Fibroblast of skin of scalp (primary cell): Measurements from ENCODE around the gene TNS3.

Experiments used
- DNase-seq: peaks from one replicate; pipeline ENCODE4 v3.0.0-alpha.2; 2013

Gene TNS3

DNA sequence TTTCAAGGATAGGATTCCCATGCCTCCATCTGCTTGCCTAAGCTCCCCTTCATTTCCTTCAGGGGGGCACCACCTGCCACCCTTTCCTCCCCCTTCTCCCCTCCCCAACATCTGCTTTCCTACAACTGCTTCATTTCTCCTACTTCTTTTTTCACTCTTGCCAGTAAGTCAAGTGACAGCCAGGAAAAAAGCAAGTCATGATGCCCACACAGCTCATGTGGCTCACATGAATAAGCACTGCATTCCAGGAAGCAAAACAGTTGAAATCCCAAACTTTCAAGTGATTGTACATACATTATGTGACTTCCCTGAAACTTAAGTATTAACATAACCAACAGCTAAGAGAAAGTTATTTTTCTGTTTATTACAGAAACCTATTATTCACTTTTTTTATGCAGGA, 78.6 kb downstream of the TNS3 start:
- DNase-seq: peak; percentile 68

DNA sequence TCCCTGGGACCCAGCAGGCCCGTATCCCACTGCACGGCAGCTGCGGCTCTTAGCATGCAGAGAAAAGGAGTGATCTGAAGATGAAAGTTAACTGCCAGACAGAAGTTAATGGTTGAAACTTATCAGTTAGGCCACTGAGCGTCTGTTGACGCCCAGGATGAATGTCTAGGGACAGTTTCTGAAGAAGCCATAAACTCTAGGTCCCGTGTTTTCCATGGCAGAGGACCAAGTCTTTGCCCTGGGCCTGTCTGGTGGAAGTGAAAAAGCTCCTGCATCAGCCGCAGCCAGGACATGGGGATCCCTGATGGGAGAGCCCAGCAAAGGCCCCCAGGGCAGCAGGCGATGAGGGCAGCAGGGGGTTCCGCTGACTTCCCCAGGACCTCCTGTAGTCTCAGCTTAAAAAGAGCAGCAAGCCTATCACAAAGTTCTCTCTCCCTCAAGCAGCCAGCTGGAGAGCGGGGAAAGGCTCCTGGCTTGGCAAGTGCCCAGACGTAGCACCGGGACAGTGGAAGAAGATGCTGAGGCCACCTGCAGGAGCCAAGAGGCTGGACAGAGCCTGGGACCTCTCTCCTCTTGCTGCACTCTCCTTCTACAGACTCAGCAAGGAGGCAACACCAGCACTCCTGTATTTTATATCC, 79.6 kb downstream of the TNS3 start:
- DNase-seq: no peak

DNA sequence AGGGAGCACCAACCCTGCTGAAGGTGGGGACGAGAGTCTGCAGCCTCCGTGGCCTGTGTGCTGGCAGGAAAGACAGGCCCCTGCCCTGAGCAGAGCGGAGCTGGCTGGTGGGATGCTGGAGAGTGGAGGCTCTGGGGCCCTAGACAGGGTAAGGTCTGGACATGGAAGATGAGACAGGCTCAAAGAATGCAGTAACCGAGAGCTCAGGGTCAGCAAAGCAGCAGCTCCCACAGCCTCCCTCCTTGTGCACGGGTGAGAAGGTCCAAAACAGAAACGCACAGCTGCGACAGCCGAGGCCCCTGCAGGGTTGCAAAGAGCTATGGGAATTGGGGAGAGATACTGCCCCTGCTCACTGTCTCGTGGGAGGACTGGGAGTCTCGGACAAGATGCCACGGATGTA, 80.5 kb downstream of the TNS3 start:
- peak; percentile 86 for DNase-seq

DNA sequence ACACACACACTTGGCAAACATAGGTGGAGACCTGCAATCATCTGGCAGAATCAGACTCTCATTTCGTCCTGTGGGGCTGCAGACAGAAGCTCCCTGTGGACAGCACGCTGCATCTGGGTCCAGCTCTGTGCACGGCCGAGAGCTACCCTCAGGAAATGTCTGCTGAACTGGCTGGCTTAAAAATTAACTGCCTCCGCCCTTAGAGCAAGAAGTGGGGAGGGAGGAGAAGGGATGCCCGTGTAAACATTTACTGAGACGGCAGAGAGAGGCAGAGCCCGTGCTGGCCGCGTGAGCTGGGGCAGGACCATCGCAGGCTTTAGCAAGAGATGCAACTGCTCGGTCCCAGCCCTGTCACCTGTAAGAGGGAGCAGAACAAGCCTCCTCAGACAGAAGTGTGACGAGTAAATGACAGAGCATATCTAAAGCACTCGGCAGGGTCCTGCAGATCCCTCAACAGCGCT, 81.8 kb downstream of the TNS3 start:
- no peak for DNase-seq

DNA sequence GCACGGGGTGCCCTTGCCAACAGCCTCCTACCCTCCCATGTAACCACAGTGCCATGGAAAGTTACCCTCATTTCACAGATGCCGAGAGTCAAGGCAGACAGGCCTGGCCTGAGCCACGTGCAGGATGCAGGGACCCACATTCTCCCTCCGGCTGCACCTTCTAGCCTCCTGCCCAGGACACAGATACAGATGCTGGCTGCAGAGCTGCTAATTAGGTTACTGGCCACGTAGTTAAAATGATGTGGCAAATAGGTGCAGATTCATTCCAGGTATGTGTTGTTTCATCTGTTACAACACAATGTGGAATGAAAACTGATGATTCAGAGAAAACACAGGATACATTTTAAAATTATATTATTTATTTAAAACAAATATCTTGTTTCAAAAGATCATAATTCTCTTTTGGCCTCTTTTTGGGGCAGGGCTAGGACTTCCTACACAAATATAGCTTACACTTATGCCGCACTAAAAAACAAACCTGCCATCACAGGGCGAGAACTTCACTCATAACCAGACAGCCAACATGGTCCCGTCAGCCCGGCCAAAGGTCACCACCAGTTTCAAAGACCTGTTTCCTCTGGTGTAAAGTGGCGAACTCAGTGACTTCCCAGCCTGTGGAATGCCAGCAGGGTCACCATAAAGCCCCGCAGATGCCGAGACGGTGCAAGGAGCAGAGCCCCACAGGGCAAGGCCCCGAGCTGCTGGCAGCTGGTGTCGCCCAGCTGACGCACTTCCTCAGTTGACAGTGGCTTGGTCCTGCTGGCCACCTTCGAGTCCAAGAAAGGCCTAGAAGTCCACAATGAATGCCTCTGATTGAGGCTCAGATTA, 83.5 kb downstream of the TNS3 start:
- no peak for DNase-seq

DNA sequence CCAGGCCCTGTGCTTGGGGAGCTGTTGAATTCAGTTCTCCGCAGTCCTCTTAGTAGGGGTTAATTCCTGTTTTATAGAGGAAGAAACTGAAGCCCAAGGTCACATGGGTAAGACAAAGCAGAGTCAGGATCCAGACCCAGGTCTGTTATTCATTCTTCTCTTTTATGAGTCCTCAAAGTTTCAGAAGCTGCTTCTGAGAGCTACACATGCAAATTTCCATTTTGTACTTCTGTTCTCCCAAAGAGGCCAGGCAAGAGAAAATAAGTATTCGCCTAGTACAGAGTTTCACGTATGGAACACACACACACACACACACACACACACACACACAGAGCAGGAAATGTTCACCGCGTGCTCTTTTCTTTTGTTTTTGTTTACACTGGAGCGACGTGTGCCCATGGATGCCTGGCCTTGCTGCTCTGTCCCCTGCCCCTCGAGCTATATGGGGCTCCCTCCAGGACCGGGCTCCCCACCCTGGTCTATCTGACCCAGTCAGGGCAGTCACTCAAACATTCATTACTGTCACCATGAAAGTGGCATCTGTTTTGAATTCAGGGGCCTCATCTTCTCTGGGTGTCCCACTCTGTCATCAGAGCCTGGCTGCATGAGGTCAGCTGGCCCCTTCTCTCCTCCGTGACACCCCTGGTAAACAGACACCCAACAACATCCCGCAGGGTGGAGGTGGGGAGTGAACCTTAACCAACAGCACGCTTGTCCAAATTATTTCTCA, 84.4 kb downstream of the TNS3 start:
- no peak for DNase-seq

DNA sequence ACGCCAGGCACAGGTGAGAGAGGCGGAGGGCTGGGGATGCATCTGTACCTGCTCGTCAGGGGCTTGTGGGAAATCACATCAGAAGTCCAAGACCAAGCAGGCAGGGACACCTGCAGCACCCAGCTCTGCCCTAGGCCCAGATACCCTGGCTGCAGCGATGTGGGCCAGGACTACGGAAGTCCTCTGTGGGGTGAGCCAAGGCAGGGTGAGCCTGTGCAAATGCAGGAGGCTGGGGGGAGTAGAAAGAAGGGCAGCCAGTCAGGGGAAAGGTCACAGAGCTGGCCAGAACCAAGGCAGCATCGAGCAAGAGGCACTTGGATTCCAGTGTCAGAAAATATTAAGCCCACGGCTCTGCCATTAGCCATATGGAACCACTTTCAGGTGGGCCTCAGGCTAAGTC, 85.2 kb downstream of the TNS3 start:
- no peak for DNase-seq

DNA sequence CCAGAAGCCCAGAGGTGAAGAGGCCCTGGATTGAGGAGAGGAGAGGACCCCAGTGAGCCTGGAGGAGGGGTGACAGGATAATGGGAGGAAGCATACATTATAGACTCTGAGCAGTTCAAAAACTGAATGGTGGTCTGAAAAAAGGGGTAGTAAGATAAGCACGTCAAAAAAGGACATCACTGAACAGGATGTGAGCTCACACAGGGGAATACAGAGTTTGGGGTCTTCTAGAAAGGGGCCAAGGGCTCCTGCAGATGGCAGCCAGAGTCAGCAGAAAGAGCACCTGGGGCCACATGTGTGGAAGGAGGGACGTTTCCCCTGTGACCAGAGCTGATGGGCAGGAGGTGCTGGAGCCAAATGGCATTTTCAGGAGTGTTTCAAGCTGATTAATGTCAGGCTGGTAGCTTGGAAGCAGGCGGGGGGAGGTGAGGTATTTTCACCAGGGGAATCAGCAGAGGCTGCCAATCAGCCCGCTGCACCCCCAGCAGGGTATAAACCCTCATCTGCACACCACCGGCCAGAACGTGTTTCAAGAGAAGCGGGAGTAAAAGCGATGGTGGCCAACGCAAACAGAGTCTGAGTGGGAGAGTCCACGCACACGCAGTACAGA, 85.8 kb downstream of the TNS3 start:
- DNase-seq: no peak

DNA sequence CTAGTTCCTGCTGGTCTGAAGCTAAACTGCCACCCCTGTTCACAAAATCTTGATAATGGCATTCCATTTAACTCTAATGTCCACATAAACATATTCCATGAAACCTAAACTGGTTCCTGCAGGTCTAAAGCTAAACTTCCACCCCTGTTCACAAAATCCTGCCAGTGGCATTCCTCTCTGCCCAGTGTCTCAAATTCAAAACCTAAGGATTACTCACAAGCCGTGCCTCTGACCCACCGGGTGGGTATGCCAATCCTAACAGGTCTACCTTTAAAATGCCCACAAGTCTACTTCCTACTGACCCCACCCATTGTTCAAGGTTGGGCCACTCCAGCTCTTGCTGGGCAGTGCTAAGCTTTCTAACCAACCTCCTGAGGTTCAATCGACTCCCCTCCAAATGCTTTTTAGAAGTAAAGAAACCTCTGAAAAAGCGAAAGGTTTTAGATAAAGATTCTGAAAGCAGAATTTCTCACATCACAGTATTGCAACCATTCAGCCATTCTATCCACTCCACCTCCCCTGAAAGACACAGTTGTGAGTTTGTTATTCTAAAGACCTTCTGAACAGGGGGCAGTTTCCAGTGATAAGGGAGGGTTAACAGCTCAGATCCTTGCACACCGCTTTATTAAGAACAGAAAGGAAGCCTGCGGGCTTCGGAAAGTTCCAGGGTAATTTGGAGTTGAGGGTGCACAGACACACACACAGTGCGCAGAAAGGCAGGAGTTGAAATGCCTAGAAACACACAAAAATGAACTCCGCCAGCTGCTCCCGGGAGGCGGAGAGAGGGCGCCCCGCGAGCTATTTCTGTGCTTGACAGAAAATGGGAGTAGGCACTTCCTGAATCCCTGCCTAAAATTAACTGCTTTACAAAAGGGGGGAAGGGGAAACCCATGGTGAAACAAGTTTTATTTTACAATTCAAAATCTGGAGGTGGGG, 87.7 kb downstream of the TNS3 start:
- peak; percentile 58 for DNase-seq

DNA sequence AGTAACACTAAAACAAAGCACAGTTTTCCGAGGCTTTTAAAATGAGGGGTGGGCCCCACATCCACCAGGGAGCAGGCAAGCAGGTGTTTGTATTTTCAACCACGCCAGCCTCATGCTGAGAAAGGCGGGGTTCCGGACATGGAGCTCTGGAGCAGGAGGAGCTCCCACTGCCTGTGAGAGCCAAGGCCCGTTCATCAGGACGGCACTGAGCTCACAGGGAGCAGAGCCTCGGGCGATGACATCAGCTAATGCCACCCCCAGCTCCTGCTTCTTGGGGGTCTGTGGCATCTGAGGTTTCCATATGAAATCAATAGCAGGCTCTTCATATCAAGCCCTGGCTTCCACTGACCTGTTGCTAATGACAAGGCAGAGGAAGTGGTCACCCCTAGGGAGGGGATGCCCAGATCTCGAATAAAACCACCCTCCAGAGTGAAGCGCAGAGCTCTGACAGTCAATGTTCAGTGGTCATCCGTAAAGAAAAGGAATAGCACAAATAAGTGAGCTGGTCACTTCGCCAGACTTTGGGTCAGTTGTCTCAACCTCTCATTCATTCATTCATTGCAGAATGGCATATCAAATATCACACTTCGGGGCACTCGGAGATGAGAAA, 89.1 kb downstream of the TNS3 start:
- no peak for DNase-seq

DNA sequence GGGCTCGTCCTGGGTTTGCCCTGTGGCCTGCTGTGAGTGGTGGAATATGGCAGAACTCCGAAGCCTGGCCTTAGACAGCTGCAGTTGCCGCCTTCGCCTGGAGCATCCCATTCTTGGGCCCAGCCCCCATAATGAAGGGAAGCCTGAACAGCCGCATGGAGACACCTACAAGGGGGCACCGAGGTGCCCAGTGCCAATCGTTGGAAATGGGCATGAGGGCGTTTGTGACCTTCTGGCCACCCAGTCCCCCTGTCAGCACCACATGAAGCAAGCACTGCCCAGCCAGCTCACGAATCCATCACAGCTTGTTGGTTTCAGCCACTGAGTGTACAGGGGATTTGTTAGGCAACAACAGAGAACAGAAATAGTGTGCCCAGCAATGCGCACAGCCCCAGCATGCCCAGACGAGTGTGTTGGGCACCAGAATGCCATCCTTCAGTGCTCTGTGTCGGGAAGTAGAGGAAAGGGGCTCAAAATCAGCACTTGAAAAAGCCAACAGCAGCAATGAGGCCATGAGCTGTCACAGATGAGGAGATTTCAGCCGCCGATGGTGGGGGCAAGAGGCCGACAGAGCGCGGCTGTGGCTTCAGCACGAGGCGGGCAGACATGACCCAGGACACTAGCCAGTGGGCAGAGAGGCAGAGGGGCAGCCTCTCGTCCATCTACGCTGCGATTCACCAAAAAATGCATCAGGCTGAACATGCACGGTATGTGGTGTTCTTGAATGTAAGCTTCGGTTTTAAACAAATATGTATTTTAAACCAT, 91.2 kb downstream of the TNS3 start:
- DNase-seq: no peak

DNA sequence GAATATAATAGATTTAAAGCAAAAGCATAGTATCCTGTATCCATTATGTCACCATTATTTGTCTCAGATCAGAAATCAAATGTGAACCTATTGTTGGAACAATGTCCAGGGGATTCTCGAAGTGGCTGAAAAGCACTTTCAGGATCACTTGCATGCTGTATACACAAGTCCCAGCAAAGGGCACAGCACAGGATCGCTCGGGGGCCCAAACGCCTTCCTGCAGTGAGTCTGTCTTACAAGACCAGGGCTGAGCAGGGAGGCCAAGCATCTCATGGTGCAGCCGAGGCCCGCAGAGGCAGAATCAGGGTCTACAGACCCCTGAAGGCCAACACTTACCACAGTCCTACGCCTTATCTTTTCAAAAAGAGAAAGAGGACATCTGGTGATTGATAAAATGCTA, 92.3 kb downstream of the TNS3 start:
- DNase-seq: no peak

DNA sequence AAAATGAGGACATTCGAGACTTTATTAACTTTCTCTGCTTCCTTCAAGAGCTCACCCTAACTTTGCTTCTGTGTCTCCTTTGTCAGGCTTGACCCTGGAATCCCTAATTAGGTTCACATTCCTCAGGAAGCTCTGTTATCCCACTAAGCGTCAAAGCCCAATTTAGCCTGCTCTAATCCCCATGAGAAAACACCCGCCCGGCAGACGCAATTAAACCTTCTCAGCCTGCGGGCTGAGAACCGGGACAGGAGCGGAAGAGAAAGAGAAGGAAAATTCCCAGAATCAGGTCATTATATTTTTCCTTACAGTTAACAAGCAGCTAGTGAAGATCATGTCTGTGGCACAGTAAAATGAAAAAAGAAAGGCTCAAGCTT, 93.0 kb downstream of the TNS3 start:
- no peak for DNase-seq

DNA sequence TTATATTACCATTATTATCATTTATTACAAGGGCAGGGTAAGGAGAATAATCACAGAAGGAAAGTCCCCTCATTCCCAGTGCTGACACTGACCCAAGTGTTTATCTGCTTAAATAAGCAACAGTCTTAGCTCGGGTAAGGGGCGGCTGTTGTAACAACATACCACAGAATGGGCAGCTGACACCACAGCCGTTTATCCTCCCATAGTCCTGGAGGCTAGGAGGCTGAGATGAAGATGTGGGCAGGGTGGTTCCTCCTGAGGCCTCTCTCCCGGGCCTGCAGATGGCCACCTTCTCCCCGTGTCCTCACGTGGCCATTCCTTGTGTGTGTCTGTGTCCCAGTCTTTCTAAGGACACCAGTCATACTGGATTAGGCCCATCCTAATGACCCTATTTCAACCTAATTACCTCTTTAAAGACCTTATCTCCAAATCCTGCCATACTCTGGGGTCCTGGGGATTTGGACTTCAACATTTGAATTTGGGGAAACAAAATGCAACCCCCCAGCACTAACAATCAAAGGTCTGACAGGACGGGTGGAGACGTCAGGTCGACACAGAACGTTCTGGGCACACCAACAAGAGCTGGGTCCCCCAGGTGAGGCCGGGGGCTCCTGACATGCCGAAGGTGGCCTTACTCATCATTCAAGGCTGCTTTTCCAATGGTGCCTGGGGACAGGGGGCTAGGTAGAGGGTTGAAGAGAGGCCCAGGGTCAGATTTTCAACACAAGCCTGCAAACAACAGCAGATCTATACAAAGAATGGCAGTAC, 93.5 kb downstream of the TNS3 start:
- DNase-seq: no peak

DNA sequence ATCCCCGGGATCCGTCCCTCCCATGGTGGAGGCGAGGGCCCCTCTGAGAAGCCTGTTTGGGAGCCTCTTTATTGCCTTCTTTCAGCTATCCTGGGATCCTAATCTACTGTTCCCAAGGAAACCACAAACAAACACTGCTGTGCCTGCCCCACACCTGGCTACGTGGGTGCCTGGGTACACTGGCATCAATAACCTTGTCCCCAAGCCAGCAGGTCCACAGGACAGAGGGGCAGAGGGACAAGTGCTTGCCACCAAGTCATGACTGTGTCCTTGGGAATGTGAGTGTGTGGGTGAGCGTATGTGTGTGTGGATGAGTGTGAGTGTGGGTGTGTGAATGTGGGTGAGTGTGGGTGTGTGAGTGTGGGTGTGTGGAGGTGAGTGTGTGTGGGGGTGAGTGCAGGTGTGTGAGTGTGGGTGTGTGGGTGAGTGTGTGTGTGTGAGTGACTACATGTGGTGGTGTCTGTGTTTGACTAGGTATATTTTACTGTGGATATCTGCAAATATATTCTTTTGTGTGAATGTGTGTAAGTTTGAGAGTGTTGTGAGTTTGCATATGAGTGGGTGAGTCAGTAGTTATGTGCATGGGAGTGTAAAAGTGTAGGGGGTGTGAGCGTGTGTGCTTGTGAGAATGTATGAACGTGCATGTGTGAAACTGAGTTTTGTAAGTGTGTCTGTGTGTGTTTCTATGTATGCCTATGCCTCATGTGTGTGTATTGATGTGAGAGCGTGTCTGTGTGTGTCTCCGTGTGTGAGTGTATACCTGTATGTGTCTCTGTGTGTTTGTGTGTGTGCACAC, 96.1 kb downstream of the TNS3 start:
- DNase-seq: no peak

DNA sequence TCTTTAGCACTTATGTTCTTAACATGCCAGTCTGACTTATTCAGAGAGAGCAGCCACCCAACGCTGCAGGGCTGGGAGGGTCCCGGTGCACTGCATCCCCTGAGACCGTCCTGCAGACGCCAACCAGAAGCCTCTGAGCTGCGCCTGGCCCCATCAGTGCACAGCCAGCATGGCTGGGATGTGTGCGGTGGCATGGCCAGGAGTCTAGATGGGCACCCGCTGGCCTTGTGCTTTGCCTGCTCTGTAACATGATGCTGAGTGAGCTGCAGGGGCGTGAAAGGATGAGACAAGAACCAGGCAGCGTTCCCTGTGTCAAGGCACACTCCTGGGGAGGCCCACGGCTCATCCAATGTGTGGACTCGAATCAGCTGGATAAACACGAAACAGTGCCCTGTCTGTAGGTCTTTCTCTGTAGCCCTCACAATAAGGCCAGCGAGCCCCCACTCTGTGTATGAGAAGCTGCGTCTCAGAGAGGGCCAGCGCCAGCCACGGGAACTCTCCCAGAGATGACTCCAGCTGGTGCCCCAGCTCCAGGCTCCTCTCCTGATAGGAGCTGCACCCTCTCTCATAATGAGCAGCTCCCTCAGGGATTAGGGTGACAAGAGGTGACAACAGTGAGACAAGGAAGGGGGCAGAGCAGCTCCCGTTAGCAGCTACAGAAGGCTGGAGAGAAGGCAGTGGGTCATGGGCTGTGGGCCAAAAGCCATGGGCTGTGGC, 96.8 kb downstream of the TNS3 start:
- DNase-seq: no peak

DNA sequence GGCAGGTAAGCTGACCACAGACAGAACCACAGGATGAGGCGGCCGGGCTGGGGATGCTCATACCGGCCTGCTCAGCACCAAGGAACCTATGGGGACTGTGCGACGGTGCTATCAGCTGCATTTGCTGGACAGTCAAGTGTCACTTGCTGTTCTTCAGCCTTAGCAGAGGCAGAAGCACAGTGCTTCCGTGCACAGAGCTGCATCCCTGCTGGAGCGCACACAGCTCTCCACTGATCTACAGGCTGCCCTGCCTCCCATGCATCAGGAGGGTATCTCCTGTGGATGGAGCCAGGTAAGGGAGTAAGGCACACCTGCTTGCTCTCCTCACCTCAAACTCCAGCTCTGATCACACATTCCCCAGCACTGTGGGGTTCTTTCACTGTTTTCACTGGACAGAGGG, 97.5 kb downstream of the TNS3 start:
- no peak for DNase-seq

DNA sequence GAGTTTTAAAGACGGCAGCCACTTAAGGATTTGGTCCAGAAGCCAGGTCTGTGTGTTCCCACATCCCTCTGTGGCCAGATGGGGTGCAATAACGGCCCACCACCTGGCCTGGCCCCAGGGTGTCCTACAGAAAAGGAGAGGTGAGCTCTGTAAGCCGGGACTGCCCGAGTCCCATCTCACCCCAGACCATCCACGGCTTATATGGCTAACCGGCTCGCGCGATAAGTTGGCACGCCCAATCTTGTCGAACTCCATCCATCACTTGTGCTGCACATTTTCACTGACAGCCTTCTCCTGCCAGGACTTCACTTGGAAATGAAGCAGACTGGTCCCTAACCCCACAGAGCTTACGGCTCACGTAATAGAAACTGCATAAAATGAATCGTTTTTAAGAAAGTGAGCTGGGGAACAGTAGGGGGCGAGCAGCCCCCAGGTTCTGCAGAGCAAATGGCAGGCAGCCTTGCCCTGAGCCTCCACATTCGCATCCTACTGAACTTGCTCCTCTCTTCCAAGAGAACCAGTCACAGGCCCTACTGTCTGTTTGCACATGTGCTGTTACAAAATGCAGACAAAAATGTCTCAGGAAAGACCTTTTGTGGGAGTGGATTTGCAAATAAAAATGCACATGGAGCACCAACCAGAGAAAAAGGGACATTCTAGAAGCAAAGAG, 98.2 kb downstream of the TNS3 start:
- peak; percentile 41 for DNase-seq
